T47D (cell line): ENCODE measurements around the gene KRTAP1-5.
"Not testable (repeated sequence)": the region's sequence is repeated elsewhere in the genome, so short reads cannot be mapped to it uniquely, and the experiment has no call there.

ENCODE experiments used
- DNase-seq, 2 experiments: peaks; one replicate each; pipeline versions ENCODE4 v3.0.0 to v3.0.0-alpha.2; 2011 to 2012; ENCODE audit warnings: low read depth in 1 of 2, low spot score in 1 of 2
- JUND ChIP-seq: IDR thresholded peaks from 2 replicates; pipeline ENCODE4 v1.6.1; 2012; ENCODE audit warnings: low read depth
- in situ Hi-C: cut with HindIII; loops from 2 replicates; pipeline ENCODE4 v1.10.0; 2016; ENCODE audit warnings: low sequenced_read_pairs, low pct_unique_long_range_greater_than_20kb

Gene KRTAP1-5

GRCh38 chr17:41058741-41059140 lies 31.7 kb upstream of the KRTAP1-5 start:
- TF ChIP-seq JUND = no peak
- no peak for DNase-seq
- in situ Hi-C loops = no loop called here

GRCh38 chr17:41057547-41057946 lies 30.5 kb upstream of the KRTAP1-5 start:
- TF ChIP-seq JUND = no peak
- no peak for DNase-seq
- in situ Hi-C loops = no loop called here

- DNase-seq, in situ Hi-C loops: not testable (repeated sequence)
Observed at GRCh38 chr17:41055130-41055529, 28.1 kb upstream of the KRTAP1-5 start, which contains the start of gene KRTAP2-2. TSS of gene KRTAP2-2 (minus strand) at chr17:41055230. CDS start at chr17:41055211, 19 bp downstream.

- DNase-seq, in situ Hi-C loops: not testable (repeated sequence)
Observed at GRCh38 chr17:41054556-41054955, 27.5 kb upstream of the KRTAP1-5 start.

GRCh38 chr17:41054025-41054424 lies 27.0 kb upstream of the KRTAP1-5 start:
- TF ChIP-seq JUND = no peak
- in situ Hi-C loops = no loop called here
- no peak for DNase-seq

- TF ChIP-seq JUND = no peak
- in situ Hi-C loops = no loop called here
- DNase-seq = no peak
Observed at GRCh38 chr17:41052566-41052965, 25.6 kb upstream of the KRTAP1-5 start.

- in situ Hi-C loops = no loop called here
- no peak for TF ChIP-seq JUND
- DNase-seq = peak in 1 of 2 experiments; percentile 57
Observed at GRCh38 chr17:41049110-41049509, 22.1 kb upstream of the KRTAP1-5 start.

- no peak for TF ChIP-seq JUND
- no peak for DNase-seq
- in situ Hi-C loops = no loop called here
Observed at GRCh38 chr17:41048441-41048840, 21.4 kb upstream of the KRTAP1-5 start.

GRCh38 chr17:41046735-41047465 lies 19.9 kb upstream of the KRTAP1-5 start, which contains the start of gene KRTAP2-1:
TSS of gene KRTAP2-1 (minus strand) at chr17:41047316. CDS start at chr17:41047267, 49 bp downstream.
- DNase-seq, in situ Hi-C loops: not testable (repeated sequence)

GRCh38 chr17:41042953-41043352 lies 15.9 kb upstream of the KRTAP1-5 start:
- TF ChIP-seq JUND = no peak
- DNase-seq = no peak
- in situ Hi-C loops = no loop called here

GRCh38 chr17:41040783-41041571 lies 14.0 kb upstream of the KRTAP1-5 start, which contains the start of gene KRTAP1-1:
TSS of gene KRTAP1-1 (minus strand) at chr17:41041450. CDS start at chr17:41041397, 53 bp downstream.
- peak in 1 of 2 experiments; percentile 59 for DNase-seq
- in situ Hi-C loops = not testable (repeated sequence)

- DNase-seq = no peak
- no peak for TF ChIP-seq JUND
- in situ Hi-C loops = no loop called here
Observed at GRCh38 chr17:41037853-41038350, 10.9 kb upstream of the KRTAP1-5 start.

- peak in 1 of 2 experiments; percentile 40 for DNase-seq
- in situ Hi-C loops = not testable (repeated sequence)
Observed at GRCh38 chr17:41034346-41034935, 7.4 kb upstream of the KRTAP1-5 start, which contains the start of gene KRTAP1-3. TSS of gene KRTAP1-3 (minus strand) at chr17:41034874. CDS start at chr17:41034821, 53 bp downstream.
